Gastroesophageal sphincter (tissue), 3 donors: ENCODE data around the gene TRIM8.

ENCODE experiments used
- EP300 ChIP-seq: sonication (generic); formaldehyde crosslinking; IDR thresholded peaks from one replicate; pipeline ENCODE4 v1.6.1; 2017; ENCODE audit warnings: antibody characterized with exemption, mild to moderate bottlenecking
- TF ChIP-seq, protein P1 (sequence below), 4 experiments: fragments of 200-600 bp in 2 of 4; fragments of 450-650 bp in 2 of 4; sonication (generic) in 1 of 4; IDR thresholded peaks; one replicate each; pipeline ENCODE4 v1.5.1; 2017 to 2019; ENCODE audit warnings: antibody characterized with exemption in 4 of 4, mild to moderate bottlenecking in 2 of 4, moderate library complexity in 2 of 4

DNA sequence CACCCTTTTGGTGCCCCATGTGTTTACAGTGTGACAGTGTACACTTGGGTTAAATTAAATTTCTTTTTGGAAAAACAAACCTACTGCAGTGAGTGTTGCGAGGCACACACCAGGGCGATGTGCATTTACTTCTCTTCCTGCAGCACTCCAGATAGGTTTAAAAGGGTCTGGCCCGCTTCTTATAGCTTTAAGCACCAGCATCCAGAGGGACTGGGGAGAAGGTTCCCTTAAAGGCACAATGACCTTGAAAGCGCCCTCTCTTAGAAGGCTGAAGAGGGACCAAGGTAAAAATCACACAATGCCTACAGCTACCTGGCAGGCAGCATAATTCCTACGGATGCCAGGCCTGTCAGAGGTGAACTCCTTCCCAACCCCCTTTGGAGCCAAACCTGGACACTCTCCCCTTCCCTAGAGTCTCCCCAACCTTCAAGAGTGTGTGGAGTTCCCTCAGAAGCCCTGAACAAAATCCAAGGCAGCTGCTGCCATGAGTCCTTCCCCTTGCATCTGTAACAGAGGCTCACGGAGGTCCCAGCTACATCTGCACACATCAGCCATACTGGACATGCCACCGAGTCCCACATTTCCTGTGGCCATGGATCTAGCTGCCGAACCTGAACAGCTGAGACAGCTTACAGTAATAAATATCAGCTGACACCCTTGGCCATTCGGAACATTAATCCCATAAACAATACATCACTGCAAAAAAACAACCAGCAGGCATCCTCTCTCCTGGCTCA is 33.2 kb downstream of the TRIM8 start:
- TF ChIP-seq, protein P1, sequence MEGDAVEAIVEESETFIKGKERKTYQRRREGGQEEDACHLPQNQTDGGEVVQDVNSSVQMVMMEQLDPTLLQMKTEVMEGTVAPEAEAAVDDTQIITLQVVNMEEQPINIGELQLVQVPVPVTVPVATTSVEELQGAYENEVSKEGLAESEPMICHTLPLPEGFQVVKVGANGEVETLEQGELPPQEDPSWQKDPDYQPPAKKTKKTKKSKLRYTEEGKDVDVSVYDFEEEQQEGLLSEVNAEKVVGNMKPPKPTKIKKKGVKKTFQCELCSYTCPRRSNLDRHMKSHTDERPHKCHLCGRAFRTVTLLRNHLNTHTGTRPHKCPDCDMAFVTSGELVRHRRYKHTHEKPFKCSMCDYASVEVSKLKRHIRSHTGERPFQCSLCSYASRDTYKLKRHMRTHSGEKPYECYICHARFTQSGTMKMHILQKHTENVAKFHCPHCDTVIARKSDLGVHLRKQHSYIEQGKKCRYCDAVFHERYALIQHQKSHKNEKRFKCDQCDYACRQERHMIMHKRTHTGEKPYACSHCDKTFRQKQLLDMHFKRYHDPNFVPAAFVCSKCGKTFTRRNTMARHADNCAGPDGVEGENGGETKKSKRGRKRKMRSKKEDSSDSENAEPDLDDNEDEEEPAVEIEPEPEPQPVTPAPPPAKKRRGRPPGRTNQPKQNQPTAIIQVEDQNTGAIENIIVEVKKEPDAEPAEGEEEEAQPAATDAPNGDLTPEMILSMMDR (IDR thresholded peaks at IDR 0.05): no peak
- TF ChIP-seq EP300: no peak
